Activated naive CD4-positive, alpha-beta T cell treated with Interleukin-2 at 50 U/mL for 16 hours (primary cell): ENCODE data around the gene OR2T34.
"Not testable (repeated sequence)": the region's sequence is repeated elsewhere in the genome, so short reads cannot be mapped to it uniquely, and the experiment has no call there.

Experiments
- DNase-seq: peaks from one replicate; pipeline ENCODE4 v3.0.0-alpha.2; 2020

Gene OR2T34, protein sequence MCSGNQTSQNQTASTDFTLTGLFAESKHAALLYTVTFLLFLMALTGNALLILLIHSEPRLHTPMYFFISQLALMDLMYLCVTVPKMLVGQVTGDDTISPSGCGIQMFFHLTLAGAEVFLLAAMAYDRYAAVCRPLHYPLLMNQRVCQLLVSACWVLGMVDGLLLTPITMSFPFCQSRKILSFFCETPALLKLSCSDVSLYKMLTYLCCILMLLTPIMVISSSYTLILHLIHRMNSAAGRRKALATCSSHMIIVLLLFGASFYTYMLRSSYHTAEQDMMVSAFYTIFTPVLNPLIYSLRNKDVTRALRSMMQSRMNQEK

DNA sequence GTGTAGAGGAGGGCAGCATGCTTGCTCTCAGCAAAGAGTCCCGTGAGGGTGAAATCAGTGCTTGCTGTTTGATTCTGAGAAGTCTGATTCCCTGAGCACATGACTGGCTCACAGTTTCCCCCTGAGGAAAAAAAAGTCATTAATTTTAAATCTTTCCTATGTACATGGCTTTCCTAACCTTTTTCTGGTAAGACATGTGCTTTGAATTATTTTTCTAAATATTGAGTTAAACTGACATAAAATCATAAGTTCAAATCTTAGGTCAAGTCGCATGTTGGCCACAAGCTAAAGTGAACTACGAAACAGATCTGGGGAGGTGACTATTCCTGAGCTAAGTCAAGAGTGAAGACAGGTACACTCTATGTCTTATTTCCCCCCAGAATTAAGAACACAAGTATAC is at the start of gene OR2T34:
OR2T34 (minus strand) TSS at position 101 of the 400 bp plus-strand sequence; CDS start at position 101, 0 bp downstream.
- not testable (repeated sequence) for DNase-seq

DNA sequence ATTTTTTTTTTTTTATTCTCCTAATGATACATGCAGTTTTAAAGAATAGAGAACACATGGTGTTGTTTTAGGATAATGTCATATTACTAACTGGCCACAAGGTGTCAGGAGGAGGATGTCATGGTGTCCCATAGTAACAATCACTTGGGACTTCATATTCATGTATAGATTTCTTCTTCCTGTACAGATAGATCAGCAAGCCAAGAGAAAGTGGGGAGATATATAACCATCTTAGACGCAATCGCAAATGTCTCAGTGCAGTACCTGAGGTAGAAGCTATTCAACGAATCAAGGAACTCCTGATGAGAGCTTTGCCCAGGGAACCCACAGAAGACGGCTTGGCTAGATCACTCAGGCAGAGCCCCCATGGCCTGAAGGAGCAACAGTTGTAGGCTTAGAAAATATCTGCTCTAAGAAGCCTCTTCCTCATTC is 48.0 kb upstream of the OR2T34 start:
- no peak for DNase-seq

DNA sequence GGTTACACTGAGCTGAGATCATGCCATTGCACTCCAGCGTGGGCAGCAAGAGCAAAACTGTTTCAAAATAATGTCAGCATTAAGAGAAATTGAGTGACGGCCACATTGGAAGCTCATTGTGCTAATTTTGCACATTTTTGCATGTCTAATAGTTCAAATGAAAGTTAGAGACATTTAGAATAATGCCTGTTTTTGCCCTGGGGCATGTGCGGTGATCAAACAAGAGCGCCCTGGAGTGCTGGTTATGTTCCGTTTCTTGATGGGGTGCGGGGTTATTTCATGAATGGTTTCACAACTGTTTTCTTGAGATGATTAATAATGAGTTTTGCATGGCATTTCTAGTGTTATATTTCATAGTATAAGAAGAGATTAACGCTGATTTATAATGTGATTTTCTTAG is 47.2 kb upstream of the OR2T34 start:
- no peak for DNase-seq

DNA sequence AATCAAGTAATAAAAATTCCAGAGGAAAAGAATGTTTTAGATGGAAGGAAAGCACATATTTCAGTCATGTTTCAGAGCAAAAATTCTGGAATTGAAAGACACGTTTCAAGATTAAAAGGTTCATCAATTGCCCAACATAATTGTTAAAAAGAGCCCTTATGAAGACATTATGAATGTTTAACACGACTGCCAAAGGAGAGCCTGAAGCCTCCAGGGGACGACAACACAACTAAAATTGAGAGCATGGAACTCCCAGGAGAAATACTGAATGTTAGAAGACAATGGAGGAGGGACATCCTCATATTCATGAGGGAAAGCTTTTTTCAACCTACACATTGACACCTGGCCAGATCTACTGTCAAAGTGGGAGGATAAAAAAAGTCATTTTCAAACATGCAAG is 44.3 kb upstream of the OR2T34 start:
- DNase-seq, result peak; percentile 50

DNA sequence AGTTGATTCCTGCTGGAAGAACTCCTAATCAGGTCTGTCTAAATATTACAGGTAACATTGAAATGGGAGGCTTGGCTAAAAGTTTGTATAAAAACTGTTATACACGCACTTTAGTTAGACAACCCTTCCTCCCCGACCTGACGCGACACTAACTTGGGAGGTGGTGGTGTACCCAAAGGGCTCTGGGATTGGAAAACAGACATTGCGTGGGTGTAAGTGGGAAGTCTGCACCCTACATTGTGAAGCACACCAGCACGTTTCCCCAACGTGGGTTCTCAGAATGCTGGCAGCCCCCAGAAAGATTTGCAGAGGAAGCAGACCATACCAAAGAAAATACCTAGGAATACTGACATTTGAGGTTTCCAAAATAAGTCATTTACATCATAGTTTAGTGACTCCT is 43.6 kb upstream of the OR2T34 start:
- no peak for DNase-seq

DNA sequence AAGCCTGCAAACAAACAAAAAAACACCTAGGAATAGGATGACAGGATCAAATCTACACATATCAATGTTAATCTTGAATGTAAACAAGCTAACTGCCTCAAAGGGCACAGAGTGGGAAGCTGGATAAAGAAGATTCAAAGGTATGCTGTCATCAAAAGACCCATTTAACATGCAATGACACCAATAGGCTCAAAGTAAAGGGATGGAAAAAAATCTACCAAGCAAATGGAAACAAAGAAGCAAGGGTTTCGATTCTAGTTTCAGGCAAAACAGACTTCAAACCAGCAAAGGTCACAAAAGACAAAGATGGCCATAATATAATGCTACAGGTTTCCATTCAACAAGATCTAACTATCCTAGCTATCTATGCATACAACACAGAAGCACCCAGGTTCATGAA is 39.2 kb upstream of the OR2T34 start:
- DNase-seq, result no peak

DNA sequence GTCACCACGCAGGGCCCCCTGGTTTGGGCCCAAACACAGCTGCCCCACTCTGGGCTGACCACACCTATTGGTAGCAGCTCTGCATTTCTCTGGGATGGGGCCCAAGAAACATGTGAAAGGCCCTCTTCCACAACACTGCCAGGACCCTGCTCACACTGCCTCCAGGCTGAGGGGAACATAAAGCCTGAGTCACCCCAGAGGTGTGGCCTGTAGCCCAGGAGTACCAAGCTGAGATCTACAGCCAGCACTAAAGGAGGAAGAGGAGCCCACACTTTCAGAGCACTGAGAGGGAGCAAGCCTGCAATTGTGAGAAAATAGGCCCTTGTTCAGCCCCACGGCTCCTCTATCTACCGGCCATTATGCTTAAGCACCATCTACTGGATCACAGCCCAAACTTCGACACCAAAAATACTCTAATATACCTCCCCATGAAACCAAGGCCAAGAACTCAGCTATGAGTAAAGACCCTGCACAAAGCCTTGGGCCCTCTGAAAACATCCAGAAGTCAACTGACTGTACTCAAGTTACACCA is 37.4 kb upstream of the OR2T34 start:
- no peak for DNase-seq

DNA sequence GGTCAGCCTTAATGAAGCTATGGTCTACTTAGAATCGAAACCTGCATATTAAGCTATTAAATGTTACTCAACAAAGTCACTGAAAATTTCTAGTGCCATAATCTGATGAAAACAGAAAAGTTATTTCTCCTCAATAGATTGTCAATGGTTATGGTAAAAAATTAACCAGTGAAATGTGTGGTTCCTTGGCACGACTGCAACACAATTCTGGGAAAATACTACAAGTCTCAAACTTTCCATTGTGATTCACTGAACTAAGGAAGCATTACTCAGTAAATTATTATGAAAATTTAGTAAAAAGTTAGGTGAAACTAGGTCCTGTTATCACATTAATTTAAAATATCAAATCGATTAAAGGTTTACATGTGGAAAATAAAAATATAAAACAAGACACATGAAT is 35.7 kb upstream of the OR2T34 start:
- DNase-seq, result no peak

DNA sequence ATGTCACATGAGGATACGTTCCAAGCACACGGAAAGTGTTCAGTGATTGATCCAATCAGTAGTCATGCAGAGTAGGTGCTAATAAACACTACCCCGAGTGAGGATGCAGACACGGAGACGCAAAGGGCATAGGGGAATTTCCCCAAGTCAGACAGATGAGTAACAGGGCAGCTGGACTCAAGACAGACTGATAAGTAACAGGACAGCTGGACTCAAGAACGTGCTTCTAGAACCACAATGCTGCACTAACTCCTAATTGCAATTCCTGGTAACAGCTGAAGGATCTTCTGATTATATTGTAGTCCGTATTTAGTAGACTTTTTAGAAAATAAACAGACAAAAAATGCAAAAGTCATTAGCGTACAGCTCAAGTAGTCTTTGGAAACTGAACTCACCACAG is 24.8 kb upstream of the OR2T34 start:
- no peak for DNase-seq

DNA sequence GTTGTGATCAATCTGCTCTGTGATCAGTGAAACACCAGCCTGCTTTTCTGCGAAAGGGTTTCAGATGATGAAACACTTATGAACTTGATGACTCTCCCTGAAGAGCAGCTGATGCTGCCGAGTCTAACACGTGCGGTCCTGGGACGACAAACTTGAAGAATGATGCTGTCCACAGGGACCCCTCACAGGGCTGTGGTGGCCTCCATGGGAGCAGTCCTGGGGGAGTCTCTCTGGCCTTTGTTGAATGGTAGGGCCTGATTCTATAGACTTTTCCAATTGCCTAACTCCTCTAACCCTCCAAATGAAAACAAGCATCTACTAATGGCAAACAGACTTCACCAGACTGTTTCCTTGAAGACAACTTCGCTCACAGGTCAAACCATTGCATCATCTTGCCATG is 23.0 kb upstream of the OR2T34 start, which contains the start of gene OR2T10:
OR2T10 (minus strand) TSS at position 112 of the 400 bp plus-strand sequence. CDS start 3,932 bp downstream, outside the sequence.
- DNase-seq, result no peak

DNA sequence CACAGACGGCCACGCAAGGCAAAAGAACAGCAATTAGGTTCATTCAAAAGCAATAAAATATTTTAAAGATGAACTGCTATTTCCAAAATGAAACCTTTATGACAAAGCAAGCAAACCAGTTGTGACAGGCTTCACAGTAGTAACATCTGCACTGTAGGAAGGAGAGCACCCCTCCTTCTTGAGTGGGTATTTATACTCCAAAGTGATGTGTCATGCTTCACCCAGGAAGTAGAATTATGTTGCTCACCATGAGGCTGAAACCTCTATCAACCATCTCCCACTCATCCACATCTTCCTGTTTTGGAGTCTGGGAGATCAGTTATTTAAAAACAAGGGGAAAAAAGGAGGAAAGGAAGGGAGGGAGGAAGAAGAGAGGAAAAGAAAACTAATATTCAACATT is 22.1 kb upstream of the OR2T34 start:
- no peak for DNase-seq

DNA sequence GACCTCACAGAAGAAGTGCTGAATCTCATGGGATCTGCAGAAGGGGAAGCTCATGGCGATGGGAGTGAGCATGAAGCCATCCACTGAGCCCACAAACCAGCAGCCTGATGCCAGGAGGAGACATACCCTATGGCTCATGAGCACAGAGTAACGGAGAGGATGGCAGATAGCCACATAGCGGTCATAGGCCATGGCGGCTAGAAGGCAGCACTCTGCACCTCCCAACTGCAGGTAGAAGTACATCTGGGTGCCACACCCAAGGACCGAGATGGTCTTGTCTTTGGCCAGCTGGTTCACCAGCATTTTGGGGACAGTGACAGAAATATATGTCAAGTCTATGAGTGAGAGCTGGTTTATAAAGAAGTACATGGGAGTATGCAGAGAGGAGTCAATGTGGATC is 18.7 kb upstream of the OR2T34 start:
- no peak for DNase-seq

DNA sequence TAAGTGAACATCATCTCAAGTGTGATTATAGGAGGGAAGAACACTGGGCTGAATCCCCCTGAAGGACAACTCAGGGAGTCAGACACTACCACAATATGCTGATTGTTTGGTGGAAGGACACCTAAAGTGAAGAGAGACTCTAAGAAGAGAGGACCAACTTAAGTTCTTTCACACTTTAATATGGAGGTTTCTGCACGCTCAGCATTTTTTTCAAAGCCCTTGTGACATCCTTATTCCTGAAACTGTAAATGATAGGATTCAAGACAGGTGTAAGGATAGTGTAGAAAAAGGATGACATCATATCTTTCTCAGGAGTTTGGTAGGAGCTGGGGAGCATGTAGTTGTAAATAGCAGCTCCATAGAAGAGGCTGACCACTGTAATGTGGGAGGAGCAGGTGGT is 18.1 kb upstream of the OR2T34 start:
- DNase-seq, result no peak

DNA sequence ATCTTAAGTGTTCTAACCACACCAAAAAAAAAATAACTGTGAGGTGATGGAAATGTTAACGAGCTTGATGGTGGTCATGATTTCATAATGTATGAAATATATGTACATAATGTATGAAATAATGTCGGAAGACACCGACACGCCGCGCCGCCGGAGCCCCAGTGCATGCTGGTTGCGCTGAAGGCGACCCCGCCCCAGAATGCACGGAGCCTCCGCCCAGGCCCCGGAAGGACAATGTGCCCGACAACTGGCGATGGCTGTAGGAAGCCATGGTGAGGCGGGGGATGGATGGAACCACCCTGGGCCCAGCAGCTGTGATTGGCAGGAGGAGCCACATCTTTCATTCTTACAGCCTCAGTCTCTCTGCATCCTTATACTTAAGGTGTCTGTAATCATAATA is 15.5 kb upstream of the OR2T34 start:
- DNase-seq, result no peak

DNA sequence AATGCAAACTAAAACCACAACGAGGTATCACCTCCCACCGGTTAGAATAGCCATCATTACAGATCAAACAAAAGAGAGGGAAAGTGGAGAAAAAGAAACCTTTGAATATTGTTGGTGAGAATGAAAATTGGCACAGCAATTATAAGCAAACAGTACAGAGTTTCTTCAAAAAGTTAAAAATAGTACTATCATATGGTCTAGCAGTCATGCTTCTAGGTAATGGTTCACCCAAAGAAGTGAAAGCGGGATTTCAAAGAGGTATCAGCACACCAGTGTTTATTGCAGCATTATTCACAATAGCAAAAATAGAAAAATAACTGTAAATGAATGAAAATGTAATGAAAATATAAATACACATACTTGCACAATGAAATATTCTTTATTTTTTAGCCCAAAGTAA is 14.8 kb upstream of the OR2T34 start:
- no peak for DNase-seq

DNA sequence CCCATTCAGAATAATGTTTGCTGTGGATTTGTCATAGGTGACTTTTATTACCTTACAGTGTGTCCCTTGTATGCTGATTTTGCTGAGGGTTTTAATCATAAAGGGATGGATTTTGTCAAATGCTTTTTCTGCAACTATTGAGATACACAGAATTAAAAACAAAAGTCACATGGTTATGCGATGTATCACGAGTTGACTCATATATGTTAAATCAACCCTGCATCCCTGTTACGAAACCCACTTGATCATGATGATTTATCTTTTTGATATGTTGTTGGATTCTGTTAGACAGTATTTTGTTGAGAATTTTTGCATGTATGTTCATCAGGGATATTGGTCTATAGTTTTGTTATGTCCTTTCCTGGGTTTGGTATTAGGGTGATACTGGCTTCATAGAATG is 10.7 kb upstream of the OR2T34 start:
- no peak for DNase-seq

DNA sequence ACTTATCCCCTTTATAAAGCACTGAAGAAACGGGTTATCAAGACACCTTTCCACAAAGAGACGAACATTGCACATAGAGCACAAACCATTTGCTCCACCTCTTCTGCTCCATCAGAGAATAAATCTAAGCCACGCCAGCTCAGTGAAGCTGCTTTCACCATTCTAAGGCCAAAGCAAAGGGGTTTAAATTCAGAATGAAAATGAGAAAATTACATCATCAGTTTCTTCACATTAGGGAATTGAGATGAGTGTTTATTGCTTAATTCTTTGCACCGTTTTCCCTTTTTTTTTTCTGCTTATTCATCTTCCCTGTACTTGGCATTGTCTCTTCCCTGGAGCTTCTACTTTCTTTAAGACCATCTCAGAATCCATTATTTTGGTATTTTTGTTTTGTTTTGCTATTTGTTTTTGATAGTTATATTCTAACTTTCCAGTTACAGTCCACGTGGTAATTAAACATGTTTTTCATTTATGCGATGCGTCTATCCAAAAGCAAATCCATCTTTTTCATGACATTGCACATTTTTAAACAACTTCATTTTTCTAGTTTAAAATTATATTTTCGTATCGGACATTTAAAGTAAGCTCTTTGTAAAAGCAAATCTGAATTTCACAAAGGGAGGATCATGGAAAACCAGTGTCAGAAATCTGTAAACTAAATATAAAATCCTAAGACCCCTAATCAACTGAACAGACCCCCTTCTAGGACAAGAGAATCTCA is 1.9 kb upstream of the OR2T34 start:
- no peak for DNase-seq

DNA sequence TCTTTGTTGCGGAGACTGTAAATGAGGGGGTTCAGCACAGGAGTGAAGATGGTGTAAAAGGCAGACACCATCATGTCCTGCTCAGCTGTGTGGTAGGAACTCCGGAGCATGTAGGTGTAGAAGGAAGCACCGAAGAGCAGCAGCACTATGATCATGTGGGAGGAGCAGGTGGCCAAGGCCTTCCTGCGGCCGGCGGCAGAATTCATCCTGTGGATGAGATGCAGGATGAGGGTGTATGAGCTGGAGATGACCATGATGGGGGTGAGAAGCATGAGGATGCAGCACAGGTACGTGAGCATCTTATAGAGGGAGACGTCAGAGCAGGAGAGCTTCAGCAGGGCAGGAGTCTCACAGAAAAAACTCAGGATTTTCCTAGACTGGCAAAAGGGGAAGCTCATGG is 701 bp downstream of the OR2T34 start:
- DNase-seq, result not testable (repeated sequence)

DNA sequence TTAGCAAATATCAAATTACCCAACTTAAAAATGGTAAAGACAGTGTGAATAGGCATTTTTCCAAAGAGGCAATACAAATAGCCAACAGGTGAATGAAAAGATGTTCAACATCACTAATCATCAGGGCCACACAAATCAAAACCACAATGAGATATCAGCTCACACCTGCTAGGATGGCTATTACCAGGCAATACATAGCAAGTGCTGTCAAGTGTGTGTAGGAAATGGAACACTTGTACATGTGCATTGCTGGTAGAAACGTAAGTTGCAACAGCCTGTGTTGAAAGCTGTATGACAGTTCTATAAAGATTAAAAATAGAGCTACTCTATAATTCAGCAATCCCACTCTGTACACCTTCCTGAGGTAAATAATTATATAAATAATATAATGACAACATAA is 2.5 kb downstream of the OR2T34 start:
- DNase-seq, result not testable (repeated sequence)

DNA sequence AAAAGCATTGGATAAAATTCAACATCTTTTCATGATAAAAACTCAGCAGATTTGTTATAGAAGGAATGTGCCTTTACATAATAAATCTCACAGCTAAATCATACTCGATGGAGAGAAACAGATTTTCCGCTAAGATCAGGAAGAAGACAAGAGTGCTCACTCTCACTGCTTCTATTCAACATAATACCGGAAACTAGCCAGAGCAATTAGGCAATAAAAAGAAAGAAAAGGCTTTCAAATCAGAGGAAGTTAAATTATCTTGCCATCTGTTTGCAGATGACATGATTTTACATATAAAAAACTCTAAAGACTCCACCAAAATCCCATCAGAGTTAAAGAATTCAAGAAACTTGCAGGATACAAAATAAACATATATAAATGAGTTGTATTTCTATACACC is 3.7 kb downstream of the OR2T34 start:
- DNase-seq, result not testable (repeated sequence)

DNA sequence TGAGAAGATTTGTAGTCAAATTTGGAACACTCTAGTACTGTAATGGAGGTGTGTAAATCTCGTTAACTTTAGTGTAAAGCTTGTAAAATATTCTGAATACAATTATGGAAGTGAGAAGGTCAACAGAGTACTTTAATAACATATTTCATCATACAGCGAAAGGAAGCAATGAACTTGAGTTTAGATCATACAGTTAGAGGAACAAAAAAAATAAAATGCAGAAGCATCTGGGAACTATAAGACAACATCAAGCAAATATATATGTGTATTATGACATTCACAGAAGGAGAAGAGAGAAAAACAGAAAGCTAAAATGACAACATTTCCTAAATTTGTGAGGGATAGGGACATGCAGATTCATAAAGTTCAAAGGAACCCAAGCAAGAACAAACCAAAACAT is 5.5 kb downstream of the OR2T34 start:
- DNase-seq, result not testable (repeated sequence)

DNA sequence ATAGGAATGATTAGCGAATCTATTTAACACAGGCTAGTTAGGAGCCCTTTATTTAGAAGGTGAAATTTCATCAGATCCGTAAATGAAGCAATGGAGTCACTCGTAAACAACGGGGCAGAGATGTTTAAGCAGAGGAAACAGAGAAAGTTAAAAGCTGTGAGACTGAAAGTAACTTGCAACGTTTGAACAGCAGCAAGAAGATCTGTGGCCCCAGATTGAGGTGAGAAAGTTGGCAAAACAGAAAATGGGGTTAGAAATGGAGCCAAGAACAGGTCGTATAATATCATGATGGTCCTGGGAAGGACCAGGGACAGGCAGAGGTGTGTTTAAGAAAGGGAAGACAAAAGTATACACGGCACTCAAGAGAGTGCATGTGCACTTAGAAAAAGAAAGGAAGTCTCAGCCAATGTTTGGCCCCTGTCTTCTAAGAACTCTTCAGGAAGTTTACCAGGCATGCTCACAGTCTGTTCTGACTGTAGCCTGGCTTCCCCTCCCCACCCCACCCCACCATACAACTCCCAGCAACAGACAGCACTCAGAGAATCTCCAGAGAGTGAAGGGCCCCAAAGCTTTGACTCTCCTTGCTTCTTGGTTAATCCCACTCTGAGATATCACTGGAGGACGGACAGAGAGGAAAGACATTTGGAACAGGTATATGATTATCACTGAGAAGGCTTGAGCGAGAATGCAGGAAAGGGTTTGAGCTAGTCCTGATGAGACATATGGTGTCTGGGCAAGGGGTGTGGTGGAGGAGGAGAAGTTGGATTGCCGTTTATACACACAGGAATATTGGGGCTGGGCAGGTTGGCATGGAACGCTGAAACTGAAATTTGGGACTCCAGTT is 8.8 kb downstream of the OR2T34 start:
- DNase-seq, result not testable (repeated sequence)

DNA sequence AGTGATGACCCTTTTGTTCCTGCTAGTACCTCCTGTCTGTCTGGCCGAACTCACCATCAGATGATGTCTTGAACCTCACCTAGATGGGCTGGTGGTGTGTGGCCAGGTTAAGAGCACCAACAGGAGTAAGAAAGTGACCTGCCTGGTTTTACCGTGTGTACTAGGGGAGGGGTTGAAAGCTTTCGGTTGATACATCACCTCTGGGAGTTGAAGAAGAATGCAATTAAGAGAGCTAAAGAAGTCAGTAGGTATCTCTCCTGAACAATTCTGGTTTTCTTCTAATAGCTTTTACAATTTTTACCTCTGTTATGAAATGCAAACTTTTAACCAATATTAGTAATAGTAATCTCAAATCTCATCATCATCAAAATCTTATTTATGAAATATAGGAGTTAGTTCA is 11.9 kb downstream of the OR2T34 start, which contains the start of gene OR2T29:
OR2T29 (minus strand) TSS at position 101 of the 400 bp plus-strand sequence. CDS start 3,281 bp downstream, outside the sequence.
- DNase-seq, result not testable (repeated sequence)
